Hematopoietic multipotent progenitor cell treated with erythropoietin and hydrocortisone succinate and interleukin-3 and kit ligand, for 6 days (in vitro differentiated cells): ENCODE data around the gene CLIC4.
"Not testable (repeated sequence)": the region's sequence is repeated elsewhere in the genome, so short reads cannot be mapped to it uniquely, and the experiment has no call there.

ENCODE experiments used
- DNase-seq: peaks from one replicate; pipeline ENCODE4 v3.0.0-alpha.2; 2015

Gene CLIC4

DNA sequence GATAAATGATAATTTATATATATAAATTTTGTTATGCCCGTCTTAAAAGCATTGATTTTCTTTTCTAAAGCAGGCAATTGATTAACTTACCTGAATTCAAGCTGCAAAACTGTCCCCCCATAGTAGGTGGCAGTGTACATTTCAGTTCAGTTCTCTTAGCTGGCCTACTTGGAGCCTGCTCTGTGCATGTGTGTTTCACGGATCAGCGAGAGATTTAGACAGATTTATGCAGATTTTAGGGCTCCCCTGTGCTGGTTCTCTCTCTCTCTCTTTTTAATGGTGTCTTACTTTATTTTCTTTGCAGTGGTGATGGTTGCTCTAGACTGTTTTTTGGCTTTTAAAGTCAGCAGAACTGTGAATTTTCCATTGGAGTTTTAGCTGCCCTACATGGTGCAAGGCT lies 30.7 kb downstream of the CLIC4 start:
- DNase-seq = no peak

DNA sequence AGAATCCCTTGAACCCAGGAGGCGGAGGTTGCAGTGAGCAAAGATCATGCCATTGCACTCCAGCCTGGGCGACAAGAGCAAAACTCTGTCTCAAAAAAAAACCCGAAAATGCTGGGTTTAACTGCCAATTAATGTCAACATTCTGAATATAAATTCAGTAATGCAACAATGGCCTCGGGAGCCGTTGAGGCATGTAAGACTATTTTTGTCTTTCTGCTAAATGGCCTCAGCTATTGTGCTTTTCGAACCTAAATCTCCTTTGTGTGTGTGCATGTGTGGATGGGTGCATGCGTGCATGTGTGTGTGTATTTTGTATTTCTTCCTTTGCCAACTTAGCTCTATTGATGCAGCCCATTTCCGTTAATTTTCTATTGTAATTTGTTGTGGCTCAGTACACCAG lies 31.6 kb downstream of the CLIC4 start:
- no peak for DNase-seq

DNA sequence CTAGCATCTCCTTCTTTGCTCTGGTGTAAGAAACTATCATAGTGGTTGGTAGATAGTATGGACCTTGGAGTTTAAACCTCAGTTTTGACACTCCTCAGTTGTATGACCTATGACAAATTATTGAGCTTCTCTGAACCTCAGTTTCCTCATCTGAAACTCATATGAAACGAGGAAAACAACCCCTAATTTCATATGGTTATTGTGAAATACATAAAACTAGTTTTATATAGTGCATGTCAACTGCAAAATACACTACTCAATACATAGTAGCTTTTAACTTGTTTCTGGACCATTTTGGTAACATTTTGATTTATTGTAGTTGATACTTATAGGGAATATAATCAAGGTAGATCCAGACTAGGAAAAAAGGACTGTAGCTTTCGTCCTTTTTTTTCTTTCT lies 32.9 kb downstream of the CLIC4 start:
- no peak for DNase-seq

DNA sequence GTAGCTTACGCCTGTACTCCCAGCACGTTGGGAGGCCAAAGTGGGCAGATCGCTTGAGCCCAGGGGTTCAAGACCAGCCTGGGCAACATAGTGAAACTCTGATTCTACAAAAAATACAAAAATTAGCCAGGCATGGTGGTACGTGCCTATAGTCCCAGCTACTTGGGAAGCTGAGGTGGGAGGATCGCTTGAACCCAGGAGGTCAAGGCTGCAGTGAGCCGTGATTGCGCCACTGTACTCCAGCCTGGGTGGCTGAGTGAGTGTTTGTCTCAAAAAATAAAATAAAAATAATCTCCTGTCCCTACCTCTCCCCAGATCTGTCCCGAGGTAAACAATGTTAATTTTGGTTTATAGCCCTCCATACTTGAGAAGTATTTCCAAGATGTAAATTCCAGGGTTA lies 34.0 kb downstream of the CLIC4 start:
- not testable (repeated sequence) for DNase-seq

DNA sequence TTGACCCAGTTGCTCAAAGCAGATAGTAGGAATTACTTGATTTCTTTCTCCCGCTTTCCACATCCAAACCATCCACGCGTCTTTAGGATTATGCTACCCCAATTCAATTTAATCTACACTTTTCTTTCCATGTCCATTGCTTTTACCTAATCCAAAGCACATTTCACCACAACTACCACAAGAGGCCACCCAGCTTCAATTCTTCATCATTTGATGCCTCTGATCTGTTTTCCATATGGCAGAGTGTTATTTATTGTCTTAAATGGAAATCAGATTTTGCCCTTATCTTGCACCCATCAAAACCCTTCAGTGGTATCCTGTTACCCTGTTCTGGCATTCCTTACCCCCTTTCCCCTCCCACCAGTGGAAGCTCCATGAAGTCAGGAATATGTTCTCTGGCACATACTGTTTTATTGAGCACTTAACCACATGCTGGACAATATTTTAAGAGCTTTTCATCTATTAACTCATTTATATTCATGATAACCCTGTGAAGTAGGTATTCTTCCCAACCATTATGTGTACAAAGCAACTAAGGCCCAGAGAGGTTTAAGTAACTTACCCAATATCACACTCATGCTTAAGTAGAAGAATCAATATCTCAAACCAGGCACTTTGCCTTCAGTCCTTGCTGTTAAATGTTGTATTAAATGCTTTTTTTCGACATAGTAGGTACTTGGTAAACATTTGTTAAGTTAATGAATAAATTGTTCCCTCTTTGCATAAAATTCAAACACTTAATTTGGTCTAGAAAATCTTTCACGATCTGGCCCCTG lies 34.6 kb downstream of the CLIC4 start:
- no peak for DNase-seq

DNA sequence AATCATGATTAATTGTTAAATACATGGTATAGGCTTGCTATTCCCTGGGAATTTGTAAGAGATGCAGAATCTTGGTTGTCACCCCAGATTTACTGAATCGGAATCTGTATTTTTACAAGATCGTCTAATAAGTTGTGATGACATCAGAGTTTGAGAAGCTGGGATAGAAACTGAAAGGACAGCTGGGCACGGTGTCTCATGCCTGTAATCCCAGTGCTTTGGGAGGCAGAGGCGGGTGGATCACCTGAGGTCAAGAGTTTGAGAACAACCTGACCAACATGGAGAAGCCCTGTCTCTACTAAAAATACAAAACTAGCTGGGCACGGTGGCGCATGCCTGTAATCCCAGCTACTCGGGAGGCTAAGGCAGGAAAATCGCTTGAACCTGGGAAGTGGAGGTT lies 35.4 kb downstream of the CLIC4 start:
- DNase-seq = not testable (repeated sequence)

DNA sequence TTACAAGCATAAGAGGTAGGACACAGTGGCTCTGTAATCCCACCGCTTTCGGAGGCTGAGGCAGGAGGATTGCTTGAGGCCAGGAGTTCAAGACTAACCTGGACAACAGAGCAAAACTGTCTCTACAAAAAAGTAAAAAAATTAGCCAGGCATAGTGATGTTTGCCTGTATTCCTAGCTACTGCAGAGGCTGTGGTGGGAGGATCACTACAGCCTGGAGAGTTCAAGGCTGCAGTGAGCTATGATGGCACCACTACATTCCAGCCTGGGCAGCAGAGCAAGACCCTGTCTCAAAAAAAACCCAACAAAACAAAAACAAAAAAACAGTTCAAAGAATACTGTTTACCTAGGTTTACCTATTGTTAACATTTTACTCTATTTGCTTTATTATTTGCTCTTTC lies 37.4 kb downstream of the CLIC4 start:
- no peak for DNase-seq

DNA sequence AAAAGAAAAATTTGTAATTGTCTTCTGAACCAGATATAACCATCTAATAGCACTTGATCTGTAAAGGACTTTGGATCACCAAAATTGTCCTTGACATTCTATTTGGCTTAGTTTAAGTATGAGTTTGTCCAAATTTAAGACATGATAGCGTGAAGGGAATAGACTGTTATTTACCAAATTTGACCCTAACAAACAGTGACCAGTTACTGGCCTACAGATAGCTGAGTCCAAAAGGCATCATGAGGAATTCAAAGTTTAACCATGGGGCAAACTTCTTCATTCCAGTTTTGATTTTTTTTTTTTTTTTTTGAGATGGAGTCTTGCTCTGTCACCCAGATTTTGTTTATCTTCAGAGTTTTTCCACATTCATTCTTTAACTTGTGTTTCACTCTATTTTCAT lies 38.5 kb downstream of the CLIC4 start:
- no peak for DNase-seq

DNA sequence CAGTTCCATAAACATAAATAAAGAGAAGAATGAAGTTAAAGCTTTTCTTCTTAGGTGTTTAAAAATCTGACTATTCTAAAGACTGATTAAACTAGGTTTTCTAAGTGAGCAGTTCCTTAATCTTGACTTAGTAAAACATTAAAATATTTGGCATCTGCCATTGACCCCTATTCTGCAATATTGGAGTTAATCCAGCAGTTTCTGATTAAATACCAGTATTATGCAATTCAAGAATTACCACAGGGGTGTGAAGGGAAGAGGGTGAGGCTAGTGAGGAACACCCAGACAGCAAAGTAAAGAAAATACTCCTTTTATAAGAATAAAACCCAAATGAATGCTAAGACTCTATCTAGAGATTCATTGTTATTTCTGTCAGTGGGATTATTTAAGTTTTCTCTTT lies 40.9 kb downstream of the CLIC4 start:
- DNase-seq = peak; percentile 50

DNA sequence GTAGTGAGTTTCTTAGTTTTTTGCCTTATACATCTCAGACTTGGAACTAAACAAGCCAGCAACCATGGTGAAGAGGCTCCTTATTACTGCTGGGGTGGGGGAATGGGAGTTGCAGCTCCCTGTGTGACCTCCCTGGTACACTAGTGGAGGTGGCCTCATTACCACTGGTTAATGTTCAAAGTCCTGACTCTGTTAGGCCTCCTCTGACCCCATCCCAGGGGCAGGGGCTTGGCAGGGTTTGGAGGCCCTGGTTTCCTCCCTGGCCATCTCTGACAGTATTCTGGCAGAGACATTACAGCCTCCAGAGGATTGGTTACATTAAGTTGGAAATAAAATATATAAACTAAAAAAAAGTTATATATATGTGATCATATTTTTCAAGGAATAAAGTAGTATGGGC lies 45.2 kb downstream of the CLIC4 start:
- no peak for DNase-seq

DNA sequence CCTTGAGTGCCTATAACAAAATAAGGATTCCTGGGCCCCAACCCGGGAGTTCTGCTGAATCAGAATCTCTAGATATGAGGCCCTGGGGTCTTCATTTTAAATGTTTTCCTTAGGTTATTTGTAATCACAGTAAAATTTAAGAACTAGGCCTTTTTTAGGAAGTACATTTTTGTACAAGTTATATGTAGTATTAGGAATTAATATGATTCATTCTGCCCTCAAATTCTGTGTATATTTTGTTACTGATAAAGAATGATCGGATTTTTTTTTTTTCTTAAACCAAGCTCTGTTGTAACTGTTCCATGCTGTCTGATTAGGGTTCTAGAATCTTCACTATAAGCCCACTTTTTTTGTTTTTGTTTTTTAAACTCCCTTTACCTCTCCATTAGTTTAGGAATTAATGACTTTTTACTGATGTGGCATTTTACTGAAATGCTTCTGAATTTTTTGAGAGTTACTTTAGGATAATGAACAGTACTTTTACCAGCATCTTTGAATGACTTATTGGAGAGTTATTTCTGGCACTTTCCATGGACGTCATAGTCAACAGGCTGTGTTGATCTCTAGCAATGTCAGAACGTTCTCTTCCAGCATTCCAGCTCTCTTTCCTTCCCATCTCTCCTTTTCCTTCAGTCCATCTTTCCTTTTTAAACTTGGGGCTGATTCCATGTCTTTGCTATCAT lies 48.3 kb downstream of the CLIC4 start:
- DNase-seq = no peak

DNA sequence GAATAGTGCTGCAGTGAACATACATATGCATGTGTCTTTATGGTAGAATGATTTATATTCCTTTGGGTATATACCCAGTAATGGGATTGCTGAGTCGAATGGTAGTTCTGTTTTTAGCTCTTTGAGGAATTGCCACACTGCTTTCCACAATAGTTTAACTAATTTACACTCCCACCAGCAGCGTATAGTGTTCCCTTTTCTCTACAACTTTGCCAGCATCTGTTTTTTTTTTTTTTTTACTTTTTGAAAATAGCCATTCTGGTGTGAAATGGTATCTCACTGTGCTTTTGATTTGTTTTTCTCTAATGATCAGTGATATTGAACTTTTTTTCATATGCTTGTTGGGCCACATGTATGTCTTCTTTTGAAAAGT lies 48.9 kb downstream of the CLIC4 start:
- DNase-seq = not testable (repeated sequence)

DNA sequence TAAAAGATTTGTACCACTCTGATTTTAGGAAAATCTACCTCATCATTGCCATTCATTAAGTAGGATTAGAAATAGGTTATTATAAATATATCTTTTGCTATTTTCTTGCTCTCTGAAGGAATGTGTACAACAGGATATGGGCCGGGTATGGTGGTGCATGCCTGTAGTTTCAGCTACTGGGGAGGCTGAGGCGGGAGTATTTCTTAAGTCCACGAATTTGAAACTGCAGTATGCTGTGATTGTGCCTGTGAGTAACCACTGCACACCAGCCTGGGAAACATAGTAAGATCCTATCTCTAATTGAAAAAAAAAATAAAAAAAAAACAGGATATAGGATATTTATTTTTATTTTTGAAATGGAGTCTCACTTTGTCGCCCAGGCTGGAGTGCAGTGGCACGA lies 50.0 kb downstream of the CLIC4 start:
- DNase-seq = no peak

DNA sequence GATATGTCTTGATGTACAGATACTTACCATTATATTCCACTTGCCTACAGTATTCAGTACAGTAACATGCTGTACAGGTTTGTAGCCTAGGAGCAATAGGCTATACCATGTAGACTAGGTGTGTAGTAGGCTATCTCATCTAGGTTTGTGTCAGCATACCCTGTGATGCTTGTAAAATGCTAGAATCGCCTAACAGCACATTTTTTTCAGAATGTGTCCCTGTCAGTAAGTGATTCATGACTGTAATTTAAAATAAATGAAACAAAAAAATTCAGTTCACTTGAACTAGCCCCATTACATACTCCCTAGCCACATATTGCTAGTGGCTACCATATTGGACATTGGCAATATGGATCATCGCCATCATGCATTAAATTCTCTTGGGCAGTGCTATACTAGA lies 51.3 kb downstream of the CLIC4 start:
- DNase-seq = no peak

DNA sequence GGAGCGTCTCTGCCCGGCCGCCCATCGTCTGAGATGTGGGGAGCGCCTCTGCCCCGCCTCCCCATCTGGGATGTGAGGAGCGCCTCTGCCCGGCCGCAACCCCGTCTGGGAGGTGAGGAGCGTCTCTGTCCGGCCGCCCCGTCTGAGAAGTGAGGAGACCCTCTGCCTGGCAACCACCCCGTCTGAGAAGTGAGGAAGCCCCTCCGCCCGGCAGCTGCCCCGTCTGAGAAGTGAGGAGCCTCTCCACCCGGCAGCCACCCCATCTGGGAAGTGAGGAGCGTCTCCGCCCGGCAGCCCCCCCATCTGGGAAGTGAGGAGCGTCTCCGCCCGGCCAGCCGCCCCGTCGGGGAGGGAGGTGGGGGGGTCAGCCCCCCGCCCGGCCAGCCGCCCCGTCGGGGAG lies 54.0 kb downstream of the CLIC4 start:
- DNase-seq = not testable (repeated sequence)

DNA sequence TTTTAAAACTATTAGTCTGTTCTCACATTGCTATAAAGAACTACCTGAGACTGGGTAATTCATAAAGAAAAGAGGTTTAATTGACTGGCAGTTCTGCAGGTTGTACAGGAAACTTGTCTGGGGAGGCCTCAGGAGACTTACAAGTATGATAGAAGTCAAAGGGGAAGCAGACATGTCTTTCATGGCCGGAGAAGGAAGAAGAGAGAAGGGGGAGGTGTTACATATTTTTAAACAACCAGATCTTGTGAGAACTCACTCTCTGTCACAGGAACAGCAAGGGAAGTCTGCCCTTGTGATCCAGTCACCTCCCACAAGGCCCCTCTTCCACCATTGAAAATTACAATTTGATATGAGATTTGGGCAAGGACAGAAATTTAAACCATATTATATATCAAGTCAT lies 55.9 kb downstream of the CLIC4 start:
- no peak for DNase-seq

DNA sequence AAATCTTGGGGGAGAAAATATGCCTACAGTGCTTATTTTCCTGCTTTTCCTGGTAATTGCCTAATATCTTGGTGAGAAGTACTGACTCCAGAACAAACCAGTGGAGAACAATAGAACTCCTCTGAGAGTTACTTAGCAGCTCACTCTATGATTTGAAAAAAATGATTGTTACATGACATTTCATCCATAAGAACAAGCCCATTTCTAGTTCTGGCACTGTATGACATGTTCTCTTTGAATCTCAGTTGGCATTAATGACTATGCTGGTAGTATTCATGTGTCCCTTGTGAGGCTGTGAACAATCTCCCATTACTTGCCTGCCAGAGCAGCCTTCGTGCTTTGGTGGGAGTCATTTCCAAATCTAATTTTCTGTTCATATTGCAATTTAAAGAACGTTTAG lies 58.0 kb downstream of the CLIC4 start:
- no peak for DNase-seq

DNA sequence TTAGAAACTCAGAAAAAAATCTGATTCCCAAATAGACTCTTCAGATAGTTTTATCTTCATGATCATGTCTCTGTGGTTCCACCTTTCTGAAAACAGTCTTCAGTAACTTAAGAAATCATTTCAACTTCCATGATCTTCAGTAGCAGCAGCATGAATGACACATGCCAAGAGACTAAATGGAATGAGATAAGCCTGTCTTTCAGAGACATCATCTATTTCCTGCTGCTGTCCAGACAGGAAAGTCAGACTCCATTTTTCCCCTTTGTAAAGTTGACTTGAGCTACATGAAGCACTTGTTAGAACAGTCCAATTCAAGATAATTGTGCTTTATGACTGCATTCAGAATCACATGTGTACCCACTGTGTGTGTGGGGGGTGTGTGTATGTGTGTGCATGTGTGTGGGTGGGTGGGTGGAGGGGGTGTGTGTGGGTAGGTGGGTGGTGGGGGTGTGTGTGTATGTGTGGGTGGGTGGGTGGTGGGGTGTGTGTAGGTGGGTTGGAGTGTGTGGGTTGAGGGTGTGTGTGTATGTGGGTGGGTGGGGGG lies 58.8 kb downstream of the CLIC4 start:
- peak; percentile 18 for DNase-seq

DNA sequence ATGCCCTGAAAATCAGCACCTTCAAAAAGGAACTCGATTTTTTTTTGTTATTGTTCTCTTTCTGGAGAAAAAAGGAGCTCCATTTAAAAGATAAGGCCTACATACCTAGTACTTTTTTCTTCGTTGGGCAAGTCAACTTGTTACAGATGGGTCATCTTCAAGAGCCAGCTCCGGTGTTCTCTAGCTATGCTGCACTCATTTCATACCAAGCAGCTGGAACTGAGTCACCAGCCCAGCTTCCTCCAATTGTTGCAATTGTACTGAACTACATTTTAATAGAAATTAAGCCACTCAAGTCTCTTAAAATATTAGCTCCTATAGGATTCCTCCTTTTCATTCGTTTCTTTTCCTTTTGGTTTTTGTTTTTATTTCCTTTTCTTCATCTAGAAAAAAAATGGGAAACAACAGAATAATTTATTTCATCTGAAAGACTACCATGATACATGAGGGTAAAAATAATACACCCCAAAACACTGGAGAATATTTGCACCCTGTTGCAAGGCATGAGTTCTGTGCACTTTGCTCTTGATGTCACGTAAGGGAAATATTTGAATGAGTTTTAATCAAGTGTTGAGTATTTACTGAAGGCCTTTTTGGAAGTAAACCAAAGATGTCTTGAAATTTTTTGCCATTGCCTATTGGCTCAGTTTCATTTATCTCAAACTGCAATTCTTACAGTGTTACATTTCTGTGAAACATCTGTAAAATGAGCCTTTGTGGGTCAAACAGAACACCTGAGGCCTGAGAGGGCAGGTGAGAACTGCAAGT lies 60.5 kb downstream of the CLIC4 start:
- no peak for DNase-seq

DNA sequence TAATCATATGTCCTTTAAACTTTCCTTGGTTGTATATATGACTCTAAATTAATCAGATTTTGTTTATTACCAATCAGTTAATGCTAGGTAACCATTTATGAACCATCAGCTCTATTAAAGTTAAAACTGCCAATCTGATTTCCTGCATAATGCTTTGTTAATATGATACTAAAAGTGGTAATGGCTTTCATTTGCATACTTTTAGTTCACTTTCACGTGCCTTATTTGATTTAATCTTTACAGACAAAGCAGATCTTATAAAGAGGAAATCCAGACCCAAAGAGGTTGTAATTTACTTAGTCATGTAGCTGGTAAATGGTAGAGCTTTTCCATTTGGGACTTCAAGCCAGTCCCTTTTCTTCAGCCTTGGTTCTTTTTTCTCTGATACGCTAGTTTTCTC lies 61.3 kb downstream of the CLIC4 start:
- no peak for DNase-seq

DNA sequence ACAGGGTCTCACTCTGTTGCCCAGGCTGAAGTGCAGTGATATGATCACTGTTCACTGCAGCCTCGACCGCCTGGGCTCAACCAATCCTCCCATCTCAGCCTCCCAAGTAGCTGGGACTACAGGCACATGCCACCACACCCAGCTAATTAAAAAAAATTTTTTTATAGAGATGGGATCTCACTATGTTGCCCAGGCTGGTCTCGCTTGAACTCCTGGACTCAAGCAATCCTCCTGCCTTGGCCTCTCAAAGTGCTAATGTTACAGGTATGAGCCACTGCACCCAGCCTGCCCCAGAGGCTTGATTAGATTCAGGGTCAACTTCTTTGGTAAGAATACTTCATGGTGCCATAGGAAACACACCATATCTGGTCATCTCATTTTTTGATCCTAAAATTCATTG lies 66.2 kb downstream of the CLIC4 start:
- DNase-seq = not testable (repeated sequence)

DNA sequence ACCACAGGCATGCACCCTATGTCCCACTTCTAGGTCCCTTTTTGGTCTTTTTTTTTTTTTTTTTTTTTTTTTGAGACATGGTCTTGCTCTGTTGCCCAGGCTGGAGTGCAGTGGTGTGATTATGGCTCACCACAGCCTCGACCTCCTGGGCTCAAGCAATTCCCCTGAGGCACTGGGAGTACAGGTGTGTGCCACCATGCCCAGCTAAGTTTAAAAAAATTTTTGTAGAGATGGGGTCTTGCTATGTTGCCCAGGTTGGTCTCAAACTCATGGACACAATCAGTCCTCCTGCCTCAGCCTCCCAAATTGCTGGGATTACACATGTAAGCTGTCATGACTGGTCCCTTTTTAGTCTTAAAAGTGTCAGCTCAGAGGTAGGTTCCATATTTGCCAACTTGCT lies 75.0 kb downstream of the CLIC4 start:
- DNase-seq = not testable (repeated sequence)

DNA sequence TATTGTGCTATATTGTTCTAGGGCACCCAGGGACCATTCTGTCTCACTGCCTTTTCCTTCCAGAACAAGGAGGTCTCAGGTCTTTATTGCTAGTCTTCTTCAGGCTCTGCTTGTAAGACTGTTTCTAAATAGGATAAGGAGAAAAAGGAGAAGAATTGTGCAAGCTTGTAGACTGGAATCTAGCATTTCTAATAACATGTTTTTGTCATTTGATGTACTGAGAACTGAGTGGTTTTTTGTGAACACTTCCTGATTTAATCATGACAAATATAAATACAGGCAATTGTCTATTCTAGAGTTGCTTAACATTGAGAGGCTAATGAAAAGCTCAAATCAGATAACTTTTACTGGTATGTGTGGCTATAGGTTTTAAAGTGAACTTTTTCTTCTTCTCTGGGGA lies 77.6 kb downstream of the CLIC4 start:
- DNase-seq = peak; percentile 11

DNA sequence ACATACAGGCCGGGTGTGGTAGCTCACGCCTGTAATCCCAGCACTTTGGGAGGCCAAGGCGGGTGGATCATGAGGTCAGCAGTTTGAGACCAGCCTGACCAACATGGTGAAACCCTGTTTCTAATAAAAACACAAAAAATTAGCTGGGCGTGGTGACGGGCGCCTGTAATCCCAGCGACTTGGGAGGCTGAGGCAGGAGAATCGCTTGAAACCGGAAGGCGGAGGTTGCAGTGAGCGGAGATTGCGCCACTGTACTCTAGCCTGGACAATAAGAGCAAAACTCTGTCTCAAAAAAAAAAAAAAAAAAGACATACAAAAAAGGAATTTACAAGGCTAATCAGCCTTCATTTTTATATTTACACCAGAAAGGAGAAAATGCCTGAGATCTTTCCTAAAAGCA lies 78.2 kb downstream of the CLIC4 start:
- DNase-seq = not testable (repeated sequence)
